PC-9 (cell line): ENCODE data around the gene PRKAR2B. TPM values are rescaled to one million over a fixed set of nuclear protein-coding genes. Genes with fewer than 3 reads are reported as not detected.

Experiments used
- BruUV-seq: library from RNA; stranded (reverse); fragments of 400-500 nt; replicated peaks from 2 replicates; lab custom pipeline; 2021; lab: Mats Ljungman, UMichigan
- CTCF ChIA-PET: fragments of 300-600 bp; sonication (Branson Sonifier 250); formaldehyde crosslinking; loops from one replicate; lab custom pipeline; 2022; ENCODE audit warnings: antibody characterized with exemption; lab: Charles Lee
- POLR2A ChIA-PET: fragments of 300-600 bp; sonication (Branson Sonifier 250); formaldehyde crosslinking; loops from one replicate; lab custom pipeline; 2022; ENCODE audit warnings: antibody characterized with exemption; ENCODE audit not compliant: unreplicated experiment; lab: Charles Lee
- DNase-seq, 2 experiments: peaks; one replicate each; pipeline versions ENCODE4 v3.0.0 to v3.0.0-alpha.2; 2015 to 2022; ENCODE audit warnings: mixed read lengths in 1 of 2
- H2AFZ ChIP-seq: fragments of 200-600 bp; sonication (generic); 2 replicates; pipeline ENCODE4 v1.8.1; 2017; ENCODE audit warnings: antibody characterized with exemption
- H3F3A ChIP-seq: fragments of 200-600 bp; sonication (generic); 2 replicates; pipeline ENCODE4 v1.8.1; 2017; ENCODE audit warnings: antibody characterized with exemption, mild to moderate bottlenecking, low read depth; ENCODE audit not compliant: insufficient read depth
- H3K27ac ChIP-seq: fragments of 200-600 bp; sonication (generic); 2 replicates; pipeline ENCODE4 v1.6.1; 2016; ENCODE audit warnings: mixed run types
- H3K27me3 ChIP-seq: fragments of 200-600 bp; sonication (generic); 2 replicates; pipeline ENCODE4 v1.6.1; 2016; ENCODE audit warnings: low read depth, mixed run types; ENCODE audit not compliant: insufficient read depth
- H3K36me3 ChIP-seq: fragments of 200-600 bp; sonication (generic); 2 replicates; pipeline ENCODE4 v1.6.1; 2016; ENCODE audit warnings: low read depth, mixed run types
- H3K4me1 ChIP-seq: fragments of 200-600 bp; sonication (generic); replicated peaks from 2 replicates; pipeline ENCODE4 v1.6.1; 2016; ENCODE audit warnings: mixed run types; ENCODE audit not compliant: insufficient read depth
- H3K4me2 ChIP-seq: fragments of 200-600 bp; sonication (generic); 2 replicates; pipeline ENCODE4 v1.6.1; 2017; ENCODE audit warnings: mixed run types
- H3K4me3 ChIP-seq: fragments of 200-600 bp; sonication (generic); 2 replicates; pipeline ENCODE4 v1.6.1; 2016; ENCODE audit warnings: mixed run types
- H3K79me2 ChIP-seq: fragments of 200-600 bp; sonication (generic); 2 replicates; pipeline ENCODE4 v1.6.1; 2017; ENCODE audit warnings: low read depth, mixed run types
- H3K9me2 ChIP-seq: fragments of 200-600 bp; sonication (generic); 2 replicates; pipeline ENCODE4 v1.8.1; 2017; ENCODE audit warnings: mild to moderate bottlenecking; ENCODE audit not compliant: insufficient read depth
- H3K9me3 ChIP-seq: fragments of 200-600 bp; sonication (generic); 2 replicates; pipeline ENCODE4 v1.8.1; 2016; ENCODE audit warnings: low read depth; ENCODE audit not compliant: insufficient read depth
- H4K20me1 ChIP-seq: fragments of 200-600 bp; sonication (generic); 2 replicates; pipeline ENCODE4 v1.8.1; 2017; ENCODE audit not compliant: insufficient read depth
- CTCF ChIP-seq: fragments of 200-600 bp; sonication (generic); conservative IDR thresholded peaks from 2 replicates; pipeline ENCODE4 v1.6.1; 2017; ENCODE audit warnings: mixed run types, antibody characterized with exemption, mild to moderate bottlenecking, moderate library complexity
- EZH2 ChIP-seq: fragments of 200-600 bp; sonication (generic); IDR thresholded peaks from 2 replicates; pipeline ENCODE4 v1.8.0; 2017; ENCODE audit warnings: antibody characterized with exemption, low read depth
- intact Hi-C: fragments of 100-400 bp; cut with micrococcal nuclease; formaldehyde crosslinking; loops from one replicate; pipeline ENCODE4 v1.10.0; 2022; ENCODE audit not compliant: unreplicated experiment
- total RNA-seq: library from RNA; stranded (reverse); gene quantifications from 2 replicates; pipeline ENCODE4 v1.2.3, GENCODE V29; 2021

PRKAR2B gene
- total RNA-seq, 1 experiment from 2014 or later, result 2.9 TPM

GRCh38 chr7:107149863-107150262, 105.4 kb downstream of the PRKAR2B start:
- Histone ChIP-seq H3K27ac (no peak overlapping the region), H3K36me3 (no peaks in the 10 kb centered on the region), H4K20me1 (no peaks in the 10 kb centered on the region), H3K4me2 (no peak overlapping the region), H3F3A (peaks cover 4% of the 10 kb centered on the region; the same call in 1 of the 2 replicates), H3K9me3 (no peaks in the 10 kb centered on the region), H3K79me2 (no peaks in the 10 kb centered on the region), H2AFZ (no peak overlapping the region), H3K4me1 (peaks cover 12% of the 10 kb centered on the region; the same call in 1 of the 2 replicates), H3K27me3 (no peaks in the 10 kb centered on the region), H3K9me2 (no peaks in the 10 kb centered on the region), H3K4me3 (no peak overlapping the region)
- intact Hi-C loops, result loop anchor here (1.0 kb wide), 5 partner anchors 203 to 974 kb away; partner anchors contain the start of gene CCDC71L
- POLR2A ChIA-PET, result interaction anchor here (0.6 kb wide), 1 partner anchor 1252 kb away, joined by 3 read pairs; no protein-coding TSS in a partner anchor
- CTCF ChIA-PET, result interaction anchor here (0.5 to 1.7 kb wide), 4 partner anchors 202 to 1093 kb away, joined by 3 to 22 read pairs (median 7); no protein-coding TSS in a partner anchor
- TF ChIP-seq EZH2 (no peak), CTCF (no peak)
- no TSS peak for BruUV-seq
- no peak for DNase-seq

- ChIA-PET CTCF (interaction anchor here (0.6 to 1.7 kb wide), 5 partner anchors 18 to 607 kb away, joined by 3 to 22 read pairs (median 5); partner anchors contain the start of gene HBP1), POLR2A (no interaction called here)
- BruUV-seq, result no TSS peak
- H3F3A ChIP-seq, result peaks cover 4% of the 10 kb centered on the region; the same call in 1 of the 2 replicates
- no peaks in the 10 kb centered on the region for H4K20me1 ChIP-seq
- no peak overlapping the region for H3K4me2 ChIP-seq
- intact Hi-C loops, result loop anchor here (1.0 kb wide), 5 partner anchors 203 to 974 kb away; partner anchors contain the start of gene CCDC71L
- H3K36me3 ChIP-seq, result no peaks in the 10 kb centered on the region
- H3K9me3 ChIP-seq, result no peaks in the 10 kb centered on the region
- no peaks in the 10 kb centered on the region for H3K79me2 ChIP-seq
- H3K9me2 ChIP-seq, result no peaks in the 10 kb centered on the region
- no peak for TF ChIP-seq EZH2
- peak; percentile 87 for TF ChIP-seq CTCF
- H3K27ac ChIP-seq, result no peak overlapping the region
- H3K4me1 ChIP-seq, result peaks cover 12% of the 10 kb centered on the region; the same call in 1 of the 2 replicates
- no peaks in the 10 kb centered on the region for H3K27me3 ChIP-seq
- peak; percentile 45 to 70 for DNase-seq
- no peak overlapping the region for H2AFZ ChIP-seq
- H3K4me3 ChIP-seq, result no peak overlapping the region
Measured at GRCh38 chr7:107150375-107151073, 106.0 kb downstream of the PRKAR2B start.

- Histone ChIP-seq H3K4me3 (no peak overlapping the region), H3K4me2 (no peak overlapping the region), H3K9me2 (no peaks in the 10 kb centered on the region), H2AFZ (no peak overlapping the region), H4K20me1 (no peaks in the 10 kb centered on the region), H3K36me3 (no peaks in the 10 kb centered on the region), H3K79me2 (no peaks in the 10 kb centered on the region), H3K9me3 (no peaks in the 10 kb centered on the region), H3F3A (no peaks in the 10 kb centered on the region; the same call in 1 of the 2 replicates), H3K27me3 (no peaks in the 10 kb centered on the region), H3K4me1 (peaks cover 12% of the 10 kb centered on the region; the same call in 1 of the 2 replicates), H3K27ac (no peak overlapping the region)
- no TSS peak for BruUV-seq
- TF ChIP-seq EZH2 (no peak), CTCF (no peak)
- intact Hi-C loops, result no loop called here
- ChIA-PET CTCF (interaction anchor here (0.5 to 1.6 kb wide), 4 partner anchors 17 to 645 kb away, joined by 3 to 7 read pairs (median 7); partner anchors contain the start of gene HBP1), POLR2A (no interaction called here)
- DNase-seq, result no peak
Measured at GRCh38 chr7:107151538-107151937, 107.0 kb downstream of the PRKAR2B start.
